Measurements from ENCODE around the gene MED12.

Gene MED12

GRCh38 chrX:71154196-71154595, 35.8 kb downstream of the MED12 start:
- Histone ChIP-seq H3K4me3 (ENCODE audit: low read depth, low read length) (no peak overlapping the region), H3K36me3 (ENCODE audit: control insufficient read depth, insufficient read depth, low read length) (no peaks in the 10 kb centered on the region), H3K27me3 (ENCODE audit: control insufficient read depth, insufficient read depth, low read length) (no peaks in the 10 kb centered on the region), H3K9ac (no peak overlapping the region), H3K9me3 (ENCODE audit: control insufficient read depth, low read length) (no peaks in the 10 kb centered on the region), H3K4me2 (ENCODE audit: low read length) (no peak overlapping the region), H3K79me2 (no peaks in the 10 kb centered on the region), H2AFZ (no peak overlapping the region), H3K4me1 (no peaks in the 10 kb centered on the region), H3K27ac (no peak overlapping the region)
- TF ChIP-seq CTCF (IDR thresholded peaks at IDR 0.05), result no peak

GRCh38 chrX:71154641-71155040, 36.2 kb downstream of the MED12 start:
- H3K27me3 ChIP-seq (ENCODE audit: control insufficient read depth, insufficient read depth, low read length), result no peaks in the 10 kb centered on the region
- no peak overlapping the region for H3K27ac ChIP-seq

GRCh38 chrX:71158603-71159002, 40.2 kb downstream of the MED12 start:
- Histone ChIP-seq H3K4me2 (ENCODE audit: low read length) (no peak overlapping the region), H3K4me1 (no peaks in the 10 kb centered on the region), H2AFZ (no peak overlapping the region), H3K79me2 (no peaks in the 10 kb centered on the region), H3K27me3 (ENCODE audit: control insufficient read depth, insufficient read depth, low read length) (no peaks in the 10 kb centered on the region), H3K27ac (no peak overlapping the region), H3K9me3 (ENCODE audit: control insufficient read depth, low read length) (no peaks in the 10 kb centered on the region), H3K9ac (no peak overlapping the region), H3K4me3 (ENCODE audit: low read depth, low read length) (no peak overlapping the region), H3K36me3 (ENCODE audit: control insufficient read depth, insufficient read depth, low read length) (no peaks in the 10 kb centered on the region)
- TF ChIP-seq CTCF (IDR thresholded peaks at IDR 0.05), result no peak

More at GRCh38 chrX:71154641-71155040, 36.2 kb downstream of the MED12 start:
- no peak overlapping the region for H2AFZ ChIP-seq
- no peaks in the 10 kb centered on the region for H3K9me3 ChIP-seq (ENCODE audit: control insufficient read depth, low read length)
- H3K79me2 ChIP-seq, result no peaks in the 10 kb centered on the region
- no peak overlapping the region for H3K9ac ChIP-seq
- TF ChIP-seq CTCF (IDR thresholded peaks at IDR 0.05), result no peak
- H3K4me1 ChIP-seq, result no peaks in the 10 kb centered on the region
- H3K4me2 ChIP-seq (ENCODE audit: low read length), result no peak overlapping the region
- H3K36me3 ChIP-seq (ENCODE audit: control insufficient read depth, insufficient read depth, low read length), result no peaks in the 10 kb centered on the region
- H3K4me3 ChIP-seq (ENCODE audit: low read depth, low read length), result no peak overlapping the region

- no peak overlapping the region for H3K9ac ChIP-seq
- no peak overlapping the region for H3K4me3 ChIP-seq (ENCODE audit: low read depth, low read length)
- no peaks in the 10 kb centered on the region for H3K4me1 ChIP-seq
- no peak for TF ChIP-seq CTCF (IDR thresholded peaks at IDR 0.05)
- H3K4me2 ChIP-seq (ENCODE audit: low read length), result no peak overlapping the region
- no peaks in the 10 kb centered on the region for H3K9me3 ChIP-seq (ENCODE audit: control insufficient read depth, low read length)
- H3K36me3 ChIP-seq (ENCODE audit: control insufficient read depth, insufficient read depth, low read length), result no peaks in the 10 kb centered on the region
- no peaks in the 10 kb centered on the region for H3K79me2 ChIP-seq
- H2AFZ ChIP-seq, result no peak overlapping the region
- H3K27ac ChIP-seq, result no peak overlapping the region
- H3K27me3 ChIP-seq (ENCODE audit: control insufficient read depth, insufficient read depth, low read length), result no peaks in the 10 kb centered on the region
Observed at GRCh38 chrX:71159335-71159734, 40.9 kb downstream of the MED12 start.

GRCh38 chrX:71160475-71160874, 42.1 kb downstream of the MED12 start:
- TF ChIP-seq CTCF (IDR thresholded peaks at IDR 0.05), result no peak
- H3K36me3 ChIP-seq (ENCODE audit: control insufficient read depth, insufficient read depth, low read length), result no peaks in the 10 kb centered on the region
- no peak overlapping the region for H3K4me2 ChIP-seq (ENCODE audit: low read length)
- no peaks in the 10 kb centered on the region for H3K9me3 ChIP-seq (ENCODE audit: control insufficient read depth, low read length)
- H3K27ac ChIP-seq, result no peak overlapping the region
- H3K9ac ChIP-seq, result no peak overlapping the region
- H2AFZ ChIP-seq, result no peak overlapping the region
- H3K79me2 ChIP-seq, result no peaks in the 10 kb centered on the region
- H3K4me3 ChIP-seq (ENCODE audit: low read depth, low read length), result no peak overlapping the region
- no peaks in the 10 kb centered on the region for H3K27me3 ChIP-seq (ENCODE audit: control insufficient read depth, insufficient read depth, low read length)
- H3K4me1 ChIP-seq, result no peaks in the 10 kb centered on the region
